Neutrophil (primary cell): ENCODE measurements around the gene IL6.
"Not testable (repeated sequence)": the region's sequence is repeated elsewhere in the genome, so short reads cannot be mapped to it uniquely, and the experiment has no call there.

Experiments
- H3K27ac ChIP-seq: fragments of 200-600 bp; sonication (generic); 2 replicates; pipeline ENCODE4 v1.5.1; 2016; ENCODE audit warnings: mild to moderate bottlenecking, moderate library complexity
- H3K27me3 ChIP-seq: fragments of 200-600 bp; sonication (generic); 2 replicates; pipeline ENCODE4 v1.6.0; 2016; ENCODE audit warnings: mild to moderate bottlenecking
- H3K36me3 ChIP-seq: fragments of 200-600 bp; sonication (generic); 2 replicates; pipeline ENCODE4 v1.5.1; 2017
- H3K4me1 ChIP-seq, 2 experiments: fragments of 200-600 bp in 1 of 2; sonication (generic) in 1 of 2; 1 replicate in 1 of 2; 2 replicates in 1 of 2; pipeline versions ENCODE4 v1.5.1 to v1.6.1; 2013 to 2016; ENCODE audit warnings: low read depth in 1 of 2, low read length in 1 of 2, mild to moderate bottlenecking in 1 of 2, moderate library complexity in 1 of 2; ENCODE audit not compliant: control insufficient read depth in 1 of 2, insufficient read depth in 1 of 2
- H3K4me3 ChIP-seq, 2 experiments: fragments of 200-600 bp in 1 of 2; sonication (generic) in 1 of 2; 1 replicate in 1 of 2; 2 replicates in 1 of 2; pipeline ENCODE4 v1.5.1; 2013 to 2016; ENCODE audit warnings: low read depth in 1 of 2, low read length in 1 of 2, mild to moderate bottlenecking in 1 of 2, moderate library complexity in 1 of 2
- H3K9me3 ChIP-seq: fragments of 200-600 bp; sonication (generic); 2 replicates; pipeline ENCODE4 v1.5.1; 2016
- CTCF ChIP-seq: fragments of 200-600 bp; sonication (generic); IDR thresholded peaks from 2 replicates; pipeline ENCODE4 v1.5.1; 2016; ENCODE audit warnings: antibody characterized with exemption

Gene IL6

GRCh38 chr7:22683379-22683778 is 43.6 kb upstream of the IL6 start:
- H3K9me3 ChIP-seq: no peaks in the 10 kb centered on the region
- H3K4me1 ChIP-seq: no peaks in the 10 kb centered on the region
- H3K4me3 ChIP-seq: no peak overlapping the region
- H3K27me3 ChIP-seq: peaks cover 8% of the 10 kb centered on the region
- TF ChIP-seq CTCF: no peak
- H3K27ac ChIP-seq: no peak overlapping the region
- no peaks in the 10 kb centered on the region for H3K36me3 ChIP-seq

- Histone ChIP-seq H3K27me3 (peaks cover 8% of the 10 kb centered on the region), H3K36me3 (no peaks in the 10 kb centered on the region), H3K9me3 (no peaks in the 10 kb centered on the region), H3K27ac (no peak overlapping the region), H3K4me3 (no peak overlapping the region), H3K4me1 (no peaks in the 10 kb centered on the region)
- TF ChIP-seq CTCF: no peak
Observed at GRCh38 chr7:22686620-22687019, 40.4 kb upstream of the IL6 start.

GRCh38 chr7:22688084-22688483 is 38.9 kb upstream of the IL6 start:
- TF ChIP-seq CTCF: no peak
- H3K9me3 ChIP-seq: no peaks in the 10 kb centered on the region
- H3K4me3 ChIP-seq: no peak overlapping the region
- no peak overlapping the region for H3K27ac ChIP-seq
- no peaks in the 10 kb centered on the region for H3K36me3 ChIP-seq
- no peaks in the 10 kb centered on the region for H3K4me1 ChIP-seq
- H3K27me3 ChIP-seq: peaks cover 8% of the 10 kb centered on the region

- not testable (repeated sequence) for H3K9me3 ChIP-seq, H3K27me3 ChIP-seq, H3K27ac ChIP-seq, H3K4me1 ChIP-seq, H3K36me3 ChIP-seq, H3K4me3 ChIP-seq
Observed at GRCh38 chr7:22688934-22689333, 38.1 kb upstream of the IL6 start.

GRCh38 chr7:22694597-22695207 is 32.3 kb upstream of the IL6 start:
- no peak overlapping the region for H3K27ac ChIP-seq
- no peak overlapping the region for H3K4me3 ChIP-seq
- H3K36me3 ChIP-seq: no peaks in the 10 kb centered on the region
- TF ChIP-seq CTCF: no peak
- no peaks in the 10 kb centered on the region for H3K27me3 ChIP-seq
- no peaks in the 10 kb centered on the region for H3K4me1 ChIP-seq
- no peaks in the 10 kb centered on the region for H3K9me3 ChIP-seq

- H3K4me3 ChIP-seq: no peak overlapping the region
- H3K27ac ChIP-seq: no peak overlapping the region
- no peaks in the 10 kb centered on the region for H3K36me3 ChIP-seq
- no peaks in the 10 kb centered on the region for H3K27me3 ChIP-seq
- no peaks in the 10 kb centered on the region for H3K9me3 ChIP-seq
- no peak for TF ChIP-seq CTCF
- H3K4me1 ChIP-seq: peaks cover 2 to 4% of the 10 kb centered on the region in 2 experiments
Observed at GRCh38 chr7:22695476-22696132, 31.4 kb upstream of the IL6 start.
